SH-SY5Y (cell line): ENCODE data around the gene CAMTA1.

Experiments
- GATA2 ChIP-seq: IDR thresholded peaks from 2 replicates; pipeline ENCODE4 v1.6.1; 2011; ENCODE audit warnings: mild to moderate bottlenecking, low read depth, low read length
- GATA3 ChIP-seq: IDR thresholded peaks from 2 replicates; pipeline ENCODE4 v1.6.1; 2011; ENCODE audit warnings: low read depth, mild to moderate bottlenecking, low read length, moderate library complexity

DNA sequence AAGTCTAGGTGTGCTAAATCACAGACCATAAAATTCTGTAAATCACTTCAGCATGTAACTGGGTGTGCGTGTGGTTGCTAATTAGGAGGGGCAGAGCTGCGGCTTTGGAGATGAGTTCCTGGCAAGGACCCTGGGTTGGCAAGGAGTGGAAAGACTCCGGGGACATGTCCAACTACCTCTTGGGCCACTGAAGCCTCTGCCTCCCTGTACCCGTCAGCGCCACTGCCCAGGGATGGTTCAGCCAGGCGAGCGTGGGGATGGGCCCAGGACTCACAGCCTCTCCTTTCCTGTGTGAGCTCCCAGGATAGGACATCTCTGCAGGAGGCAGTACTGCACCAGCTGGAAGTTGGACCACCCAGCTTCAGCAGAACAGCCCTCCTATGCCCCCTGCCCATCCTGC, 599.4 kb downstream of the CAMTA1 start:
- no peak for TF ChIP-seq GATA2
- no peak for TF ChIP-seq GATA3
